H1 (cell line): Measurements from ENCODE around the gene ARF3. TPM values are rescaled to one million over a fixed set of nuclear protein-coding genes. Genes with fewer than 3 reads are reported as not detected.
"Not testable (repeated sequence)": the region's sequence is repeated elsewhere in the genome, so short reads cannot be mapped to it uniquely, and the experiment has no call there.

ENCODE experiments used
- CTCF ChIA-PET: fragments of 300-600 bp; sonication (Branson Sonifier 250); formaldehyde crosslinking; loops from one replicate; lab custom pipeline; 2021; ENCODE audit not compliant: partially characterized antibody; lab: Charles Lee
- POLR2A ChIA-PET: fragments of 300-600 bp; sonication (Branson Sonifier 250); formaldehyde crosslinking; loops from one replicate; lab custom pipeline; 2021; ENCODE audit warnings: inconsistent platforms; ENCODE audit not compliant: partially characterized antibody; lab: Charles Lee
- DNase-seq, 2 experiments: peaks; one replicate each; pipeline versions ENCODE4 v3.0.0 to v3.0.0-alpha.2; 2010 to 2022; ENCODE audit warnings: low spot score in 2 of 2, low read depth in 1 of 2, mixed read lengths in 1 of 2
- FAIRE-seq: peaks from 2 replicates; lab custom pipeline; 2011; peaks lifted over from hg19 to GRCh38; lab: Jason Lieb, UNC
- H2AFZ ChIP-seq: 2 replicates; pipeline ENCODE4 v1.8.1; 2012; ENCODE audit warnings: low read length, inconsistent platforms
- H2AK5ac ChIP-seq: 2 replicates; pipeline ENCODE4 v1.6.1; 2013; ENCODE audit warnings: low read depth, low read length
- H2BK120ac ChIP-seq: replicated peaks from 2 replicates; pipeline ENCODE3; 2013; ENCODE audit warnings: low read depth, low read length, inconsistent platforms
- H2BK12ac ChIP-seq: 2 replicates; pipeline ENCODE4 v1.6.1; 2013; ENCODE audit warnings: low read depth, low read length
- H2BK15ac ChIP-seq: 2 replicates; pipeline ENCODE4 v1.6.1; 2013; ENCODE audit warnings: low read length
- H2BK20ac ChIP-seq: 2 replicates; pipeline ENCODE4 v1.6.1; 2013; ENCODE audit warnings: low read length
- H2BK5ac ChIP-seq: 2 replicates; pipeline ENCODE4 v1.6.1; 2013; ENCODE audit warnings: low read depth, low read length
- H3K14ac ChIP-seq: 2 replicates; pipeline ENCODE4 v1.6.1; 2013; ENCODE audit warnings: inconsistent platforms; ENCODE audit not compliant: insufficient read length
- H3K18ac ChIP-seq: 2 replicates; pipeline ENCODE4 v1.6.1; 2013; ENCODE audit warnings: low read length; ENCODE audit errors: extremely low read depth
- H3K23ac ChIP-seq: 2 replicates; pipeline ENCODE4 v1.6.1; 2013; ENCODE audit warnings: inconsistent platforms; ENCODE audit not compliant: insufficient read length
- H3K23me2 ChIP-seq: 2 replicates; pipeline ENCODE4 v1.6.1; 2013; ENCODE audit warnings: low read depth, low read length
- H3K27ac ChIP-seq: 2 replicates; pipeline ENCODE4 v1.6.1; 2011; ENCODE audit warnings: low read depth, low read length, inconsistent platforms
- H3K27me3 ChIP-seq, 4 experiments: replicated peaks in 1 of 4; 1 replicate in 1 of 4; 2 replicates in 3 of 4; pipeline versions ENCODE4 v1.6.1 to v1.8.1; 2011 to 2013; ENCODE audit warnings: low read length in 3 of 4, mild to moderate bottlenecking in 3 of 4, inconsistent platforms in 2 of 4, mixed read lengths in 2 of 4, moderate library complexity in 1 of 4; ENCODE audit not compliant: control insufficient read depth in 3 of 4, insufficient read depth in 3 of 4; ENCODE audit errors: extremely low read depth in 1 of 4
- H3K36me3 ChIP-seq, 4 experiments: 2 replicates each; pipeline versions ENCODE4 v1.6.1 to v1.8.1; 2011 to 2013; ENCODE audit warnings: mild to moderate bottlenecking in 4 of 4, low read length in 3 of 4, moderate library complexity in 2 of 4, control low read depth in 1 of 4, inconsistent platforms in 1 of 4; ENCODE audit not compliant: insufficient read depth in 4 of 4, control insufficient read depth in 2 of 4
- H3K4ac ChIP-seq: replicated peaks from 2 replicates; pipeline ENCODE3; 2013; ENCODE audit warnings: low read length, low read depth, mixed read lengths, inconsistent platforms; ENCODE audit not compliant: insufficient read length
- H3K4me1 ChIP-seq, 4 experiments: replicated peaks in 1 of 4; 1 replicate in 1 of 4; 2 replicates in 3 of 4; pipeline versions ENCODE4 v1.6.1 to v1.8.1; 2011 to 2013; ENCODE audit warnings: low read length in 3 of 4, inconsistent platforms in 2 of 4, mixed read lengths in 1 of 4; ENCODE audit not compliant: insufficient read depth in 4 of 4, control insufficient read depth in 3 of 4
- H3K4me2 ChIP-seq, 2 experiments: 2 replicates each; pipeline versions ENCODE4 v1.6.1 to v1.8.1; 2011 to 2013; ENCODE audit warnings: low read depth in 2 of 2, low read length in 2 of 2, control low read depth in 1 of 2, inconsistent platforms in 1 of 2, mild to moderate bottlenecking in 1 of 2; ENCODE audit not compliant: insufficient read depth in 1 of 2
- H3K4me3 ChIP-seq, 4 experiments: fragments of 200-600, 300-600 bp in 1 of 4; sonication (generic), shearing (Covaris generic), sonication (Bioruptor Twin) in 1 of 4; 2 replicates each; pipeline versions ENCODE4 v1.5.1 to v1.8.1; 2011 to 2016; ENCODE audit warnings: low read length in 4 of 4, low read depth in 3 of 4, control low read depth in 2 of 4, inconsistent platforms in 2 of 4, mild to moderate bottlenecking in 2 of 4, mixed read lengths in 1 of 4, moderate library complexity in 1 of 4; ENCODE audit not compliant: insufficient read depth in 2 of 4; ENCODE audit errors: extremely low read depth in 1 of 4
- H3K56ac ChIP-seq: replicated peaks from 2 replicates; pipeline ENCODE3; 2013; ENCODE audit warnings: low read depth, mild to moderate bottlenecking, mixed read lengths, low read length, inconsistent platforms; ENCODE audit not compliant: insufficient read length
- H3K79me1 ChIP-seq: 2 replicates; pipeline ENCODE4 v1.6.1; 2013; ENCODE audit warnings: low read depth, low read length, control low read depth
- H3K79me2 ChIP-seq, 2 experiments: 2 replicates each; pipeline versions ENCODE4 v1.6.1 to v1.8.1; 2012 to 2013; ENCODE audit warnings: low read length in 2 of 2, mild to moderate bottlenecking in 2 of 2, inconsistent platforms in 1 of 2; ENCODE audit not compliant: insufficient read depth in 2 of 2, control insufficient read depth in 1 of 2
- H3K9ac ChIP-seq, 4 experiments: replicated peaks in 1 of 4; 1 replicate in 1 of 4; 2 replicates in 3 of 4; pipeline versions ENCODE4 v1.6.1 to v1.8.1; 2011 to 2013; ENCODE audit warnings: low read depth in 3 of 4, low read length in 3 of 4, control low read depth in 2 of 4, mild to moderate bottlenecking in 2 of 4, moderate library complexity in 2 of 4, inconsistent platforms in 1 of 4; ENCODE audit errors: extremely low read depth in 1 of 4
- H3K9me3 ChIP-seq, 2 experiments: 2 replicates each; pipeline versions ENCODE4 v1.6.1 to v1.8.1; 2012 to 2013; ENCODE audit warnings: mild to moderate bottlenecking in 2 of 2, moderate library complexity in 2 of 2, control low read depth in 1 of 2, inconsistent platforms in 1 of 2, low read depth in 1 of 2, low read length in 1 of 2, mixed read lengths in 1 of 2; ENCODE audit not compliant: insufficient read depth in 2 of 2
- H4K20me1 ChIP-seq, 2 experiments: replicated peaks in 1 of 2; 2 replicates each; pipeline versions ENCODE3 to v1.8.1; 2011 to 2013; ENCODE audit warnings: inconsistent platforms in 2 of 2, low read length in 2 of 2, mild to moderate bottlenecking in 1 of 2; ENCODE audit not compliant: insufficient read depth in 2 of 2, control insufficient read depth in 1 of 2
- H4K5ac ChIP-seq: 2 replicates; pipeline ENCODE4 v1.6.1; 2013; ENCODE audit warnings: low read length, low read depth, mixed read lengths, inconsistent platforms; ENCODE audit not compliant: insufficient read length
- H4K8ac ChIP-seq: 2 replicates; pipeline ENCODE4 v1.8.0; 2013; ENCODE audit warnings: mild to moderate bottlenecking, moderate library complexity, low read length, inconsistent platforms; ENCODE audit not compliant: insufficient read depth; ENCODE audit errors: extremely low read depth
- H4K91ac ChIP-seq: replicated peaks from 2 replicates; pipeline ENCODE3; 2013; ENCODE audit warnings: low read length, mixed read lengths, inconsistent platforms; ENCODE audit not compliant: insufficient read length
- WGBS, 2 experiments: shearing (Covaris generic) in 1 of 2; methylation state at CpG; one replicate each; pipeline versions ENCODE4 v1.1.6 to v1.1.7; 2013 to 2015; ENCODE audit warnings: low lambda C conversion rate in 2 of 2, mixed read lengths in 2 of 2, inconsistent platforms in 1 of 2, low coverage in 1 of 2, missing lambda C conversion rate in 1 of 2; ENCODE audit not compliant: insufficient replicate concordance in 2 of 2, insufficient coverage in 1 of 2, insufficient read length in 1 of 2; ENCODE audit errors: extremely low coverage in 1 of 2, missing lambda C conversion rate in 1 of 2; 5-methylcytosine and 5-hydroxymethylcytosine counted together
- polyA plus RNA-seq, 7 experiments: library from polyadenylated mRNA; depleted of rRNA in 3 of 7; stranded (reverse) in 5 of 7; unstranded in 2 of 7; fragments of >200 nt in 5 of 7; fragments of 200-250 nt in 2 of 7; gene quantifications; 1 replicate in 5 of 7; 2 replicates in 1 of 7; 4 replicates in 1 of 7; pipeline versions ENCODE4 v1.2.1 to v1.2.3, GENCODE V29; 2011 to 2013; ENCODE audit warnings: missing spikeins in 2 of 7, mixed read lengths in 2 of 7
- total RNA-seq: library from RNA; stranded (reverse); fragmentation: NEBNext Ultra II Directional; extraction: Animal tissue kit (Norgen Biotek cat#: 25700); gene quantifications from 2 replicates; pipeline ENCODE4 v1.2.1, GENCODE V29; 2021

ARF3 gene
- total and polyA plus RNA-seq, 2 of the 8 experiments (the other 6 are each of a cell fraction or from before 2014, with no cell fraction given) = 231 to 250 TPM

DNA sequence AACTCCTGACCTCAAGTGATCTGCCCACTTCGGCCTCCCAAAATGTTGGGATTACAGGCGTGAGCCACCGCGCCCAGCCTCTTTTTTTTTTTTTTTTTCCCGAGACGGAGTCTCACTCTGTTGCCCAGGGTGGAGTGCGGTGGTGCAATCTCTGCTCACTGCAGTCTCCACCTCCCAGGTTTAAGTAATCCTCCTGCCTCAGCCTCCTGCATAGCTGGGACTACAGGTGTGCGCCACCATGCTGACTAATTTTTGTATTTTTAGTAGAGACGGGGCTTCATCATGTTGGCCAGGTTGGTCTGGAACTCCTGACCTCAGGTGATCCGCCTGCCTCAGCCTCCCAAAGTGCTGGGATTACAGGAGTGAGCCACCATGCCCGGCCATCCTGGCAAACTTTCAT lies 47.6 kb downstream of the ARF3 start:
- H3K4me2 ChIP-seq, H2BK12ac ChIP-seq, FAIRE-seq, H3K23me2 ChIP-seq, H3K14ac ChIP-seq, H3K79me2 ChIP-seq, H2BK120ac ChIP-seq, H3K23ac ChIP-seq, H2AFZ ChIP-seq, H3K9me3 ChIP-seq, H2BK5ac ChIP-seq, DNase-seq, H4K5ac ChIP-seq, H2BK15ac ChIP-seq, H3K27me3 ChIP-seq, H2BK20ac ChIP-seq, H4K20me1 ChIP-seq, H3K36me3 ChIP-seq, H3K4me3 ChIP-seq, H3K4me1 ChIP-seq, H2AK5ac ChIP-seq, H4K91ac ChIP-seq, H4K8ac ChIP-seq, H3K9ac ChIP-seq, H3K4ac ChIP-seq, H3K79me1 ChIP-seq, H3K56ac ChIP-seq, H3K18ac ChIP-seq, H3K27ac ChIP-seq: not testable (repeated sequence)
- CTCF ChIA-PET = interaction anchor here (1.1 to 7.1 kb wide), 7 partner anchors 7 to 332 kb away, joined by 3 to 45 read pairs (median 4); partner anchors contain the start of gene FKBP11
- POLR2A ChIA-PET = interaction anchor here (0.8 to 5.7 kb wide), 2 partner anchors 13 to 44 kb away, joined by 3 to 51 read pairs; partner anchors contain the start of genes FKBP11 and RND1
- 92% methylated on average over 5 of the region's 11 CpGs; no CpG with 5 or more reads in 1 of the 2 experiments for WGBS, 2 experiments
